CD4-positive, alpha-beta T cell (primary cell): ENCODE measurements around the gene B3GNT2. TPM values are rescaled to one million over a fixed set of nuclear protein-coding genes. Genes with fewer than 3 reads are reported as not detected.

ENCODE experiments used
- ATAC-seq: fragments of 200-7000 bp; cut with Tn5 transposase; one replicate; pipeline ENCODE4 v1.10.0; 2022; ENCODE audit warnings: mild to moderate bottlenecking; ENCODE audit not compliant: poor library complexity
- CTCF ChIA-PET: fragments of 350-600 bp; sonication (Branson Sonifier 250); formaldehyde crosslinking; loops from one replicate; lab custom pipeline; 2021; ENCODE audit warnings: antibody characterized with exemption, inconsistent platforms; lab: Charles Lee
- POLR2A ChIA-PET: fragments of 350-600 bp; sonication (Branson Sonifier 250); formaldehyde crosslinking; loops from one replicate; lab custom pipeline; 2021; ENCODE audit warnings: antibody characterized with exemption, inconsistent platforms; lab: Charles Lee
- DNase-seq, 14 experiments: peaks; one replicate each; pipeline ENCODE4 v3.0.0-alpha.2; 2013 to 2020; ENCODE audit warnings: mixed read lengths in 2 of 14
- H3K27ac ChIP-seq, 2 donors: one replicate each; pipeline versions ENCODE4 v1.5.1 to v1.7.0; 2013; ENCODE audit warnings: low read length in 2 of 2, low read depth in 1 of 2, mild to moderate bottlenecking in 1 of 2
- H3K27me3 ChIP-seq, 2 experiments: 1 replicate in 1 of 2; 2 replicates in 1 of 2; pipeline versions ENCODE4 v1.6.1 to v1.7.0; 2013; ENCODE audit warnings: low read length in 2 of 2, control low read depth in 1 of 2, mild to moderate bottlenecking in 1 of 2, moderate library complexity in 1 of 2; ENCODE audit not compliant: insufficient read depth in 2 of 2, control insufficient read depth in 1 of 2
- H3K36me3 ChIP-seq: one replicate; pipeline ENCODE4 v1.6.1; 2013; ENCODE audit warnings: low read length, control low read depth; ENCODE audit not compliant: insufficient read depth
- H3K4me1 ChIP-seq: one replicate; pipeline ENCODE4 v1.6.1; 2013; ENCODE audit warnings: low read length, control low read depth; ENCODE audit not compliant: insufficient read depth
- H3K4me3 ChIP-seq: one replicate; pipeline ENCODE4 v1.5.1; 2013; ENCODE audit warnings: mild to moderate bottlenecking, low read length, moderate library complexity
- H3K9me3 ChIP-seq, 2 experiments: 1 replicate in 1 of 2; 2 replicates in 1 of 2; pipeline versions ENCODE4 v1.6.1 to v1.7.0; 2013; ENCODE audit warnings: low read length in 2 of 2, mild to moderate bottlenecking in 2 of 2, control low read depth in 1 of 2, moderate library complexity in 1 of 2; ENCODE audit not compliant: control insufficient read depth in 1 of 2, insufficient read depth in 1 of 2
- H3K27ac Mint-ChIP-seq: one replicate; pipeline ENCODE4 v1.8.0; 2020; ENCODE audit warnings: mixed read lengths
- H3K27me3 Mint-ChIP-seq: one replicate; pipeline ENCODE4 v1.8.0; 2021; ENCODE audit warnings: mixed read lengths
- H3K36me3 Mint-ChIP-seq: one replicate; pipeline ENCODE4 v1.8.0; 2021; ENCODE audit warnings: low read depth, mixed read lengths
- H3K4me1 Mint-ChIP-seq: one replicate; pipeline ENCODE4 v1.8.0; 2021; ENCODE audit warnings: low read depth, mixed read lengths
- H3K4me3 Mint-ChIP-seq: one replicate; pipeline ENCODE4 v1.8.0; 2020; ENCODE audit warnings: mild to moderate bottlenecking, mixed read lengths
- H3K9me3 Mint-ChIP-seq: one replicate; pipeline ENCODE4 v1.8.0; 2020; ENCODE audit warnings: mixed read lengths
- intact Hi-C, 2 experiments: fragments of 100-400 bp; cut with DNase I in 1 of 2; cut with micrococcal nuclease in 1 of 2; formaldehyde crosslinking; loops; one replicate each; pipeline versions ENCODE4 v1.15.1 to v1.9.0; 2023 to 2025; cut with DNase I, micrococcal nuclease
- total RNA-seq, 174 experiments: library from RNA in 2 of 174; stranded (reverse) in 2 of 174; gene quantifications; one replicate each; pipeline ENCODE4 v1.2.3 and lab custom pipeline; 2021 to 2026
- TF ChIP-seq, protein P1 (sequence below): fragments of 200-600 bp; IDR thresholded peaks from one replicate; pipeline ENCODE4 v1.8.0; 2022; ENCODE audit warnings: antibody characterized with exemption, mild to moderate bottlenecking

Gene B3GNT2
- total RNA-seq, 2 experiments from 2014 or later: 47.7 TPM

DNA sequence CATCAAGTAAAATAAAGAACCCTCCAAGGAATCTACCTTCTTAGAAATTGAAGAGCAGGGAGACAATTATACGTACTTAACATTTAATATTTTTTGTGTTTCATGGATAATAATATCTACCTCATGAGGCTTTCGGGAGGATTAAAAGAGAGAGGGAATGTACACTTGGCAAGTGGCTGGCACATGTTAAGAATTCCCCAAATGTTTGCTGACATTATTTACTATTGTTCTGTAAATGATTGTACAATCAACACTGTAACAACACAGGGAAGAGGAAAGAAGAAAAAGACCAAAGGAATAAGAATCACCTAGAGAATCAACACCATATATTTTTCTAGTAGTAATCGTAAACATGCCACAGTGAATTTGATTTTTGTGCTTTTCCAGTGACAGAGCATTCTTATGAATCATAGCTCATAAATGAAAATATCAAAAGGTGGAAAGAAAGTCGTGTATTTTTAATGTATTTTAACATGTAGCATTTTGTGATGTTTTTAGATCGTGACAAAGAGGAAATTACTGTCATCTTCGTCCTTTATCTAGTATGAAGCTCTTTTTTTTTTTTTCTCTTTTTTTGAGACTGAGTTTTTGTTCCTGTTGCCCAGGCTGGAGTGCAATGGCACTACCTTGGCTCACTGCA, 67.3 kb downstream of the B3GNT2 start:
- no peak overlapping the region for H3K27ac Mint-ChIP-seq
- POLR2A ChIA-PET: no interaction called here
- CTCF ChIA-PET: interaction anchor here (1.6 kb wide), 1 partner anchor 9 kb away, joined by 3 read pairs; no protein-coding TSS in a partner anchor

DNA sequence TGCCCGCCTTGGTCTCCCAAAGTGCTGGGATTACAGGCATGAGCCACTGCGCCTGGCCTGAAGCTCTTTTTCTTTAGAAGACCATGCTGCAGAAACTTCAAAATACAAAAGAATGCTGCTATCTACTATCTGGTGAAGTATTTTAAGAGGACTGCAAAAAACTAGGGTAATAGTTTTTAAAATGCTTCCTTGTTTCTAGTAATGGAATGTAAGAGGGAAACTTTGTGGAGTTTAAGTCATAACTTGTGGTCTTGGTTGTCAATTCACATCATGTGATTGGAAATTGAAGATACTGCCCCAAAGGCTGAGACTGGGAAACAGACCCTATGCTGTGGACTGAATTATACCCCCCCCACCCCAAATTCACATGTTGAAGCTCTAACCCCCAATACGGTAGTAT, 68.3 kb downstream of the B3GNT2 start:
- Mint-ChIP-seq H3K36me3 (no peaks in the 10 kb centered on the region), H3K4me1 (no peaks in the 10 kb centered on the region), H3K4me3 (no peak overlapping the region), H3K27ac (no peak overlapping the region), H3K9me3 (no peaks in the 10 kb centered on the region), H3K27me3 (no peaks in the 10 kb centered on the region)
- no peak for ATAC-seq
- DNase-seq: no peak
- H3K27me3 ChIP-seq: no peaks in the 10 kb centered on the region
- CTCF ChIA-PET: interaction anchor here (0.6 to 1.6 kb wide), 2 partner anchors 9 to 10 kb away, joined by 3 to 4 read pairs; no protein-coding TSS in a partner anchor
- no peaks in the 10 kb centered on the region for H3K4me1 ChIP-seq
- POLR2A ChIA-PET: no interaction called here
- H3K9me3 ChIP-seq: no peaks in the 10 kb centered on the region
- TF ChIP-seq, protein P1, sequence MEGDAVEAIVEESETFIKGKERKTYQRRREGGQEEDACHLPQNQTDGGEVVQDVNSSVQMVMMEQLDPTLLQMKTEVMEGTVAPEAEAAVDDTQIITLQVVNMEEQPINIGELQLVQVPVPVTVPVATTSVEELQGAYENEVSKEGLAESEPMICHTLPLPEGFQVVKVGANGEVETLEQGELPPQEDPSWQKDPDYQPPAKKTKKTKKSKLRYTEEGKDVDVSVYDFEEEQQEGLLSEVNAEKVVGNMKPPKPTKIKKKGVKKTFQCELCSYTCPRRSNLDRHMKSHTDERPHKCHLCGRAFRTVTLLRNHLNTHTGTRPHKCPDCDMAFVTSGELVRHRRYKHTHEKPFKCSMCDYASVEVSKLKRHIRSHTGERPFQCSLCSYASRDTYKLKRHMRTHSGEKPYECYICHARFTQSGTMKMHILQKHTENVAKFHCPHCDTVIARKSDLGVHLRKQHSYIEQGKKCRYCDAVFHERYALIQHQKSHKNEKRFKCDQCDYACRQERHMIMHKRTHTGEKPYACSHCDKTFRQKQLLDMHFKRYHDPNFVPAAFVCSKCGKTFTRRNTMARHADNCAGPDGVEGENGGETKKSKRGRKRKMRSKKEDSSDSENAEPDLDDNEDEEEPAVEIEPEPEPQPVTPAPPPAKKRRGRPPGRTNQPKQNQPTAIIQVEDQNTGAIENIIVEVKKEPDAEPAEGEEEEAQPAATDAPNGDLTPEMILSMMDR: no peak
- intact Hi-C loops: no loop called here
- H3K4me3 ChIP-seq: no peak overlapping the region
- no peaks in the 10 kb centered on the region for H3K36me3 ChIP-seq
- H3K27ac ChIP-seq: no peak overlapping the region

More for the DNA sequence above, 67.3 kb downstream of the B3GNT2 start:
- Histone ChIP-seq H3K4me1 (no peaks in the 10 kb centered on the region), H3K27me3 (no peaks in the 10 kb centered on the region), H3K9me3 (no peaks in the 10 kb centered on the region), H3K27ac (no peak overlapping the region), H3K4me3 (no peak overlapping the region), H3K36me3 (no peaks in the 10 kb centered on the region)
- TF ChIP-seq, protein P1: no peak
- no peaks in the 10 kb centered on the region for H3K27me3 Mint-ChIP-seq
- no peak overlapping the region for H3K4me3 Mint-ChIP-seq
- ATAC-seq: no peak
- no peak for DNase-seq
- H3K4me1 Mint-ChIP-seq: no peaks in the 10 kb centered on the region
- H3K36me3 Mint-ChIP-seq: no peaks in the 10 kb centered on the region
- intact Hi-C loops: no loop called here
- H3K9me3 Mint-ChIP-seq: no peaks in the 10 kb centered on the region

DNA sequence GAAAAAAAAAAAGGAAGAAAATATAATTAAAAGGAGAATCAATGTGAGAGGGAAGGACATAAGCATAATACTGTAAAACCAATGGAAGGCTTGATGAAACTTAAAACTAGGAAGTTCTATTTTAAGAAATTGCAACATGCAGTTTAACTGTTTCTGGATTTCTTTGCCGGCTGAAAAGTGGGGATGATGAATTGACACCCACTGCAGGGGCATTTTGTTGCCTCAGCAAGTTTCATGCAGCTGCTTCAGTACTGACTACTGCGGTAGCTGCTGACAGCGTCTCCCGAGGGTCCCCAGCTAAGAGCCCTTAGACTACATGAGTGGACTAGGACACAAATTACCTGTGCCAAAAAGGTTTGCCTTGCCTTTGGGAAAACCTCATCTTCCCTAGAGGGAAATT, 69.2 kb downstream of the B3GNT2 start:
- Mint-ChIP-seq H3K36me3 (no peaks in the 10 kb centered on the region), H3K4me1 (no peaks in the 10 kb centered on the region), H3K27me3 (no peaks in the 10 kb centered on the region), H3K27ac (no peak overlapping the region), H3K4me3 (no peak overlapping the region), H3K9me3 (no peaks in the 10 kb centered on the region)
- Histone ChIP-seq H3K4me3 (no peak overlapping the region), H3K9me3 (peaks cover 0 to 1% of the 10 kb centered on the region in 2 experiments), H3K4me1 (no peaks in the 10 kb centered on the region), H3K27ac (no peak overlapping the region), H3K27me3 (no peaks in the 10 kb centered on the region), H3K36me3 (no peaks in the 10 kb centered on the region)
- POLR2A ChIA-PET: no interaction called here
- TF ChIP-seq, protein P1: no peak
- DNase-seq (peak in 1 of 14 experiments; percentile 22), ATAC-seq (no peak)
- CTCF ChIA-PET: no interaction called here
- intact Hi-C loops: no loop called here
